GM19099 (cell line): Measurements from ENCODE around the gene ATP5PD.

Experiments used
- POLR2A ChIP-seq: IDR thresholded peaks from 3 replicates; pipeline ENCODE4 v1.6.1; 2011; ENCODE audit warnings: low read depth; ENCODE audit not compliant: insufficient read length; ENCODE audit errors: extremely low read depth

Gene ATP5PD

DNA sequence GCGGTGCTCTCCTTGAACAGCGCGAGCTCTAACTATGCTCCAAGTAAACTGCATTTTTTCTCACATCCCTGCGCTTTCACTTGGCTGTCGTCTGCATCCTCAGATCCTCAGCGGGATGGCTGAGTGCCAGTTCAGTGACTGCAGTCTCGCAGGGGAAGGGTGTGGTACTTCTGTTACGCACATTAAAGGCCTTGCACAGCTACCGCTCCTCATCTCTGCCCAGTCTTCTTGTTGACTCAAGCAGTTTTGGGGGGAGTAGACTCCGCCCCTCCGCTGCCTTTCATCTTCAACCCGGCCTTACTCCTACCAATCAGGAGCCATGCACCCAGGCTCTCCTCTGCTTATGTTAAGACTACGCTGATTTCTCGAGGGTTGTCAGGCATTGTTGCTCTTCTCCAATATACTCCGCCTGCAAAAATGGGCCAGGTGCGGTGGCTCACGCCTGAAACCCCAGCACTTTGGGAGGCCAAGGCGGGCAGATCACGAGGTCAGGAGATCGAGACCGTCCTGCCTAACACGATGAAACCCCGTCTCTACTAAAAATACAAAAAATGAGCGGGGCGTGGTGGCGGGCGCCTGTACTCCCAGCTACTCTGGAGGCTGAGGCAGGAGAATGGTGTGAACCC lies 10.0 kb downstream of the ATP5PD start:
- TF ChIP-seq POLR2A: no peak

DNA sequence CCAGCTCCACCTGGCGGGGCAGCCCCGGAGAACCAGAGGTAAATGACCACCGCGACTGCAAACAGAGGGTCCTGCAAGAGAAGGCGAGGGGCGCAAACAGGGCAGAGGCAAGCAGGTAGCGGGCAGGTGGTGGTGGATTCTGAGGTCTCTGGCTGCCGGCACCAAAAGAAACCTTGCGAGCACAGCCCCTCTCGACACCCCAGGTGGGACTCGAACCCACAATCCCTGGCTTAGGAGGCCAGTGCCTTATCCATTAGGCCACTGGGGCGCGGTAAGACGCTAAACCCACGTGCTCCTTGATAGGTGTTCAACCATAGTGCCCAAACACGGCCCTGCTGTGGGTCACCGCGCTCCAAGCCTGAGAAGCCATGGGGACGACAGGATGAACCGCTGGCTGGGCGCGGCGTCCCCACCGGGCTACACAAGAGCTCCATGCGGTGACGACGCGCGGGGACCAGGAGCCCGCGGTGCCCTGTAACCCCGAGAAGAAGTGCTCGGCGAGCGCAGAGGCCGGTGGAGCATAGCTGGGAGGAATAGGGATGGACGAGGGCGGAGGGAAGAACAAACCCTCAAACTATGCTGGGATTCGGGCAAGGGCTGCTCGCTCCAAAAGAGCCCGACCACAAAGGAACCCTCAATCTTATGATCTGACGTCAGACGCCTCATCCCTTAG lies 12.4 kb downstream of the ATP5PD start:
- no peak for TF ChIP-seq POLR2A

DNA sequence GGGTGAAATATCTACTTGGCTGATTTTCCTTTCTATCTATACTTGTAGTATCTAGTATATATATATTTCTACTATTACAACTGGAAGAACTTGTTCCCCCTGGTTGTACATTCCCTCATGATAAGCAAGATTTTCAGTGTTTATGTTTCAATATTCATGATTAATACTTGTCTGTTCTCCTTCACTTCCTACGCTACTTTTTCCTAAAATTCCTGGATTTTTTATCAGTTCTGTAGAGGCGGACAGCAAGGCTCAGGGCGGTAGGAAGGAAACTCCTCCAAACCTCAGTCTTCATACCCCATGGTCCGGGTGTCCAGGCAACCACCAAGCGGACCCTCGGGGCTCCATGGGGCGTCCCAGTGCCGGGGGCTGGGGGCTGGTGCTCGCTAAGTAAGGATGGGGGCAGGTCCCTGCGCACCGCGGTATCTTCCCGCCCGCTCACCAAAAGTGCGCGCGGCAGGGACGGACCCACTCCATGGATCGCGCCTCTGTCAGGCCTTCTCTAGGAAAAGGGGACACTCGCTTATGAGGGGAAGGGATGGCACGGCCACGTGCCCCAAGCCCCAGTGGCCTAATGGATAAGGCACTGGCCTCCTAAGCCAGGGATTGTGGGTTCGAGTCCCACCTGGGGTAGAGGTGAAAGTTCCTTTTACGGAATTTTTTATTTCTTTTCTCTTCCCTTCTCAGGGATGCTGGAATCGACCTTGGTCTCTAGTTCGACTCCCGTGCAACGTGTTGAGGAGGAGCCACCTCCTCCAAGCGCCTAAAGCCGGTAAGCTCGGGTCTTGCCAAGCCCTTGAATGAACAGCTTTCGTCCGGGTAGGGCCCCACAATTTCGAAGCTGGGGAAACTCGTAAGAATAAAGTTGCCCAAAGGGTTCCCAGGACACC lies 13.2 kb downstream of the ATP5PD start:
- TF ChIP-seq POLR2A: no peak

DNA sequence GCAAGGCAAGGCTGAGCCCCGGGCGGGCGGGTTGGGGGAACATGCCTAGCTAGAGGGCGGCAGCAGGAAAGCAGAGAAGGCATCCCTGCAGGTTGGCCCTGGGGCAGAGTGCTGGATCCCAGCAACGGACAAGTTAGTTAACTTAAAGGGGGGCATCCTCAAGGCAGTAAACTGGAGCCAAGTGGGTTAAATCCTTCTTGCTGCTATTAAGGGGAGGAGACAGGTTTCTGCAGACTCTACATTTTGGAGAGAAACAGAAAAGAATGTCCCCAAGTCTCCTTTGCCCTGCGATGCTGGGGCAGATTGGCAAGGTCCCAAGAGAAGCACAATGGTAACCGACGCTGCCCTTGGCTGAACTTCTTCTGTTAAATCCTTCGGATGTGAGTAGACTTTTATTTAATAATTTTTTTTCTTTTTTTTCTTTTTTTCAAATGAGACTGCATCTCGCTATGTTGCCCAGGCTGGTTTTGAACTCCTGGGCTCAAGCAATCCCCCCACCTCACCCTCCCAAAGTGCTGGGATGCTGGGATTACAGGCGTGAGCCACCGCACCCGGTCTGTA lies 14.0 kb downstream of the ATP5PD start:
- no peak for TF ChIP-seq POLR2A

DNA sequence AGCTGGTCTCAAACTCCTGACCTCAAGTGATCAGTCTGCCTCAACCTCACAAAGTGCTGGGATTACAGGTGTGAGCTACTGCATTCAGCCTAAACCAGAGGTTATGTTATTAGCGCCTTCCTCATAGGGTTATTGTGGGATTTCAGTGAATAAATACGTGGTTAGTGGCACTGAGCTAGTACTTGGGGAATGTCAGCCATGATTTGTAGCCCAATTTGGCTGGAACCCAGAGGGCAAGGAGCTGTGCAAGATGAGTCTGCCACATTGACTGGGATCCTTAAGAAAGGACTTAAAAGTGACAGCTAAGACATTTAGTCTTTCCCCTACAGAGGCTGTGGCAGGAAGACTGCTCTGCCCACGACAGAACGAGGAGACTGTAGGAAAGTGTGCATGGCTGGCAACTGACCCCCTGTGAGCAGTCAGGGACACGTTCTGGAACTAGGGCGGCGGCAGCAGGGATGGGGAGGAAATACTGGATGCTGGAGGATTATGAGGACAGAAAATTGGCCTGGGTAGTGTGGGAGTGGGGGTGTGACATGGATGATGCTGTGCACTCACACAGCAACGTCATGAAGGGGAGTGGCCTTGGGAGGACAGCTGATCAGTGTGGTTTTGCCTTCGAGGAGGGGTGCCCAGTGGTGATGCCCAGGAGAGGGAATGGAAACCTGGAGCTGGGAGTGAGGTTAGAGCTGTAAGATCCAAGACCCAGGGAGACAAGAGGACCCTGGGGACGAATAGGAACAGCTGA lies 14.6 kb downstream of the ATP5PD start:
- TF ChIP-seq POLR2A: no peak

DNA sequence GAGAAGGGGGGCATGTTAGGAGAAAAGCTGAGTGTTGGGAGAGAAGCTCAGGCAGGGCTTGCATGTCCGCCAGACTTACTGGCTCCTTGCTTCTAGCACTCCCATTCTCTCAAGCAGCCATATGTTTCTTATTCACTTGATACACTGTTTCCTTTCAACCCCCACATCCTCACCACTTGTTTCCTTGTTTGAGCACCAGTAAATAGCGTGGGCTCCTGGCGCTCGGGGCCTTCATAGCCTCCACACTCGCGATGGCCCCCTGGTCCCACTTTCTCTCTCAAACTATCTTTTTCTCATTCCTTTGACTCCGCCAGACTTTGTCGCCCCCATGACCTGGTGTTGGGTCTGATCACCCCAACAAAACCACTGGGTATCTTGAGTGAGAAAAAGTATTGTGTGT lies 16.6 kb downstream of the ATP5PD start:
- TF ChIP-seq POLR2A: no peak

DNA sequence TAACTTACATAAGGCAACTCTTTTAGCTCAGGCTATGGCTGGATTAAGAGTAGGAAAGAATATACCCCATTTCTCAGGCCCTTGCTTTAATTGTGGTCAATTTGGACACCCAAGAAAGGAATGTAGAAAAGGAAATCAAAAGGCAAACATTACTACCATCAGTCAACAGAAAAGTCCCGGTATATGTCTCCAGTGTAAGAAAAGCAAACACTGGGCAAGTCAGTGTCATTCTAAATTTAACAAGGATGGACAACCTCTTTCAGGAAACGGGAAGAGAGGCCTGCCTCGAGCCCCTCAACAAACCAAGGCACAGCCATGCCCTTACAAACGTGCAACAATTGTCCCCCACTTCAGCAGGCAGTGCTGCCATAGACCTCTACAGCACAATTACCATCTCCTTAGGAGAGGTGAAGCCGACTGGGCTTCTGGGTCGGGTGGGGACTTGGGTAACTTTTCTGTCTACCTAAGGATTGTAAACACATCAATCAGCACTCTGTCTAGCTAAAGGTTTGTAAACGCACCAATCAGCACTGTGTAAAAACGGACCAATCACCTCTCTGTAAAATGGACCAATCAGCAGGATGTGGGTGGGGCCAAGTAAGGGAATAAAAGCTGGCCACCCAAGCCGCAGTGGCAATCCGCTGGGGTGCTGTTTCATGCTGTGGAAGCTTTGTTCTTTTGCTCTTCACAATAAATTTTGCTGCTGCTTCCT lies 21.9 kb downstream of the ATP5PD start:
- TF ChIP-seq POLR2A: no peak

DNA sequence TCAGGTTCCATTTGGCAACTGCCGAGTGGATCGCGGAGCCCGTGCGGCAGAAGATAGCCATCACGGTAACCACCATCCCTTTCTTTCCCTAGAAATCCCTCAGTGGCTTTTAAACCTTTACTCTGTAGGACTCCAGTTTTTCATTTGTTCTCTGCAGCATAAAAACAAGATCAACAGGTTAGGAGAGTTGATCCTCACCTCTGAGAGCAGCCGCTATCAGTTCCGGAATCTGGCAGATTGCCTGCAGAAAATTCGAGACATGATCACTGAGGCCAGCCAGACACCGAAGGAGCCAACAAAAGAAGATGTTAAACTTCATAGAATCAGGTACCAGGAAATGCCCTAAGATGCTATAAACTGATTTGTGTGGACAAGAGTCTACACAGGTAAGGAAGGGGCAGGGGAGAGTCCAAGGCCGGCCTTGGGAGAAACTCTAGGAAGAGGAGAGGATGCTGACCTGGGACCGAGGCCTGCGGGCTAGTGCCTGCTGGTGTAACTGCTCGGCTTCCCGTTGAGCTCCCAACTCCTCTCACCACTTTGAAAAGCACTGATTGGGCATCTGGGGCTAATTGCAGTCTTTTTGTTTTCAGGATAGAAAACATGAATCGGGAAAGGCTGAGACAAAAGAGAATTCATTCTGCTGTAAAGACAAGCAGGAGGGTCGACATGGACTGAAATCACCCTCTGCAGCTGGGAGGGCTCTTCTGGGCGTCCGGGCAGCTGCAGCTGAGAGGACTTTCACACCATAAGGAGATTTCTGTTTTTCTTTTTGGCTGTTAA lies 26.2 kb downstream of the ATP5PD start:
- TF ChIP-seq POLR2A: no peak

DNA sequence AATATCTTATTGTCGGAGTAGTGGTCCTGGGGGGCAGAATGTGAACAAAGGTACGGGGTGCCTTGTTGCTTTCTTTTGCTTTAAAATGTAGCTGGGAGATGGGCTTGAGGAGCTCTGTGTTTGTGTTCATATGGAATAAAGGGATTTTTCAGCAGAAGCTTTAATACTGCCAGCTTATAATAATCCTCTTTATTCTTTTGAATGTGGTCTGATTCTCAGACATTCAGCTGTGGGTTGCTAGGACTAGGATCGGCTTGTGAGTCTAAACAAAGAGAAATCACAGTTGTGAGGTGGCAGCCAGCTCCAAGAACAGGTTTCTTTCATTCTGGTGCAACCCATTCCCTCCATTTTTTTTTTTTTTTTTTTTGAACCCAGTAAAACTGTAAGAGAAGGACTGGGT lies 27.1 kb downstream of the ATP5PD start:
- TF ChIP-seq POLR2A: no peak

DNA sequence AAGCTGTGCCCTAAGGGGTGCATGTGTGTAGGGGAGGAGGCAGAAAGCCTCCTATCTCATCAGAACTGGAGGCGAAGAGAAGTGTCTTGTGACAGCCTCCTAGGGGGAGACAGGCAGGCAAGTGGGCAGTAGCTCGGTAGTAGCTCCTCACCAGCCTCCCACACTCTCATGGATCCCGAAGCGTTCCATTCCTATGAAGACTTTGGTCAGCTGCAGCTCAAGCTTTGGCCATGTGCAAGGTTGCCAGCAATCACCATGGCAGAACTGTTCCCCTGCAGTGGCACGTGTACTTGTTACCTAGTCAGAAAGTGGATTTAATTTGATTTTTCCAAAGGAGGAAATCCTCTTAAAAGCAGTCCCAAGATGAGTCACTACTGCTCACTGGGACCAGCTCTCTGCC lies 27.6 kb downstream of the ATP5PD start:
- no peak for TF ChIP-seq POLR2A

DNA sequence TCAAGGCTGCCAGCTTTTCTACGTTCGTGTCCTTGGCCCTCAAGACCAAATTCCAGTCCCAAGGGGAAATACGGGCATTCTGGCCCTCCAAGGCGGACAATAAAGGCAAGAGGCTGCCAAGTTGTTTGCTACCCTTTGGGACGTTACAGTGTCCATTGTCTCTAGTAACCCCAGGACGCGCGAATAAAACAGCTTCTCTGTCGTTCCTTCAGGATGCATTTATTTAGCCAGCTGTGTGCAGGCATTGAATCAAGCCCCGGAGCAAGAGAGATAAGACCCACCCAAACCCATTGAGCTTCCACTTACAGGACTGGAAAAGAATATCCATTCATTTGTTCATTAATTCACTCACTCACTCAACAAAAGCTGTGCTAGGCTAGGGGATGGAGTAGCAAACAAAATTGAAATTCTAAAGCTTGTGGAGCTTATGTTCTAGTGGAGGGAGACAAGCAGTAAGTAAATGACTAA lies 33.6 kb downstream of the ATP5PD start:
- no peak for TF ChIP-seq POLR2A

DNA sequence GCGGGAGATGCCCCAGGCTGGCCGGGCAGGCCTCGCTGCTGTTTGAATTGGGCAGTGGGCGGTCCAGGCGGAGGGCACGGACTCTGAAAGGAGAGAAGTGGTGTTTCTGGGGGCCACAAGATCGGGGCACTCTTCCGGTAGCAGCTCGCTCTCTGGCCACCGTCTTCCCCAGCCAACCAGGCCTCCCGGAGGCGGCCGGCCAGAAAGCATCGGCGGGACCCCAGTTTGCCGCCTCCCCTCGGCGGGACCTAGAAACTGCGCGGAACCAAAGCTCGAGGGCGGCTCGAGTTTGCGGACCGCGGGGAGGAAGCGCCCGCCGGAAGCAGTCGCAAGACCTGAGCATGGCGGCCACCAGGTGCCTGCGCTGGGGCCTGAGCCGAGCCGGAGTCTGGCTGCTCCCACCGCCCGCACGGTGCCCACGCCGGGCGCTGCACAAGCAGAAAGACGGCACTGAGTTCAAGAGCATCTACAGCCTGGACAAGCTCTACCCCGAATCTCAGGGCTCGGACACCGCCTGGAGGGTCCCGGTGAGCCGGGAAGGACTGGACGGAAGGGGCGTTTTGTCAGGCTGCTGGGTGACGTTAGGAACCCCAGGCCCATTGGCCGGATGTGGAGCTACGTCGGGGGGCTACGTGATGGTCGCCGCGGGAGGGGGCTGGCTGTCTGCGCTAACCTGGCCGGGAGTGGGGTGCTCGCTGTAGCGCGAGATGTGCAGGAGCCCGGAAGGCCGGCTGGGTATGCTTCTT lies 34.2 kb downstream of the ATP5PD start, which contains the start of gene MRPL58:
Gene MRPL58 (plus strand): TSS at position 325 of the 746 bp plus-strand sequence. CDS start 17 bp downstream, at position 342.
- TF ChIP-seq POLR2A: peak; percentile 93

DNA sequence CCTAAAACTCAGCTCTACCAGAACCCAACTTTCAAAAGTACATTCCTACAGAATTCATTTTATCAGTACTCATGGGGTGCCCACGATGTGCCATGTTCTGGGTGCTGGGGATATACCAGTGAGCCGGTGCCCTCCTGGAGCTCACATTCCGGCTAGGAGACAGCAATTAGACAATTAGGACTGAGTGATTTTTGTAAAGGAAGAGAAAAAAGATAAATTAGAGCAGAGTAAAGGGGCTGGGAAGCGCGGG lies 34.7 kb downstream of the ATP5PD start:
- no peak for TF ChIP-seq POLR2A
